GM12872 (cell line): ENCODE results near the gene ZDHHC19.

Experiments
- TF ChIP-seq, protein P1 (sequence below): IDR thresholded peaks from 3 replicates; pipeline ENCODE4 v1.5.1; 2011; ENCODE audit warnings: low read depth, mild to moderate bottlenecking, low read length, moderate library complexity; ENCODE audit not compliant: insufficient read depth

The ZDHHC19 gene

GRCh38 chr3:196164576-196164975 lies 46.6 kb downstream of the ZDHHC19 start:
- TF ChIP-seq, protein P1, sequence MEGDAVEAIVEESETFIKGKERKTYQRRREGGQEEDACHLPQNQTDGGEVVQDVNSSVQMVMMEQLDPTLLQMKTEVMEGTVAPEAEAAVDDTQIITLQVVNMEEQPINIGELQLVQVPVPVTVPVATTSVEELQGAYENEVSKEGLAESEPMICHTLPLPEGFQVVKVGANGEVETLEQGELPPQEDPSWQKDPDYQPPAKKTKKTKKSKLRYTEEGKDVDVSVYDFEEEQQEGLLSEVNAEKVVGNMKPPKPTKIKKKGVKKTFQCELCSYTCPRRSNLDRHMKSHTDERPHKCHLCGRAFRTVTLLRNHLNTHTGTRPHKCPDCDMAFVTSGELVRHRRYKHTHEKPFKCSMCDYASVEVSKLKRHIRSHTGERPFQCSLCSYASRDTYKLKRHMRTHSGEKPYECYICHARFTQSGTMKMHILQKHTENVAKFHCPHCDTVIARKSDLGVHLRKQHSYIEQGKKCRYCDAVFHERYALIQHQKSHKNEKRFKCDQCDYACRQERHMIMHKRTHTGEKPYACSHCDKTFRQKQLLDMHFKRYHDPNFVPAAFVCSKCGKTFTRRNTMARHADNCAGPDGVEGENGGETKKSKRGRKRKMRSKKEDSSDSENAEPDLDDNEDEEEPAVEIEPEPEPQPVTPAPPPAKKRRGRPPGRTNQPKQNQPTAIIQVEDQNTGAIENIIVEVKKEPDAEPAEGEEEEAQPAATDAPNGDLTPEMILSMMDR: no peak

DNA sequence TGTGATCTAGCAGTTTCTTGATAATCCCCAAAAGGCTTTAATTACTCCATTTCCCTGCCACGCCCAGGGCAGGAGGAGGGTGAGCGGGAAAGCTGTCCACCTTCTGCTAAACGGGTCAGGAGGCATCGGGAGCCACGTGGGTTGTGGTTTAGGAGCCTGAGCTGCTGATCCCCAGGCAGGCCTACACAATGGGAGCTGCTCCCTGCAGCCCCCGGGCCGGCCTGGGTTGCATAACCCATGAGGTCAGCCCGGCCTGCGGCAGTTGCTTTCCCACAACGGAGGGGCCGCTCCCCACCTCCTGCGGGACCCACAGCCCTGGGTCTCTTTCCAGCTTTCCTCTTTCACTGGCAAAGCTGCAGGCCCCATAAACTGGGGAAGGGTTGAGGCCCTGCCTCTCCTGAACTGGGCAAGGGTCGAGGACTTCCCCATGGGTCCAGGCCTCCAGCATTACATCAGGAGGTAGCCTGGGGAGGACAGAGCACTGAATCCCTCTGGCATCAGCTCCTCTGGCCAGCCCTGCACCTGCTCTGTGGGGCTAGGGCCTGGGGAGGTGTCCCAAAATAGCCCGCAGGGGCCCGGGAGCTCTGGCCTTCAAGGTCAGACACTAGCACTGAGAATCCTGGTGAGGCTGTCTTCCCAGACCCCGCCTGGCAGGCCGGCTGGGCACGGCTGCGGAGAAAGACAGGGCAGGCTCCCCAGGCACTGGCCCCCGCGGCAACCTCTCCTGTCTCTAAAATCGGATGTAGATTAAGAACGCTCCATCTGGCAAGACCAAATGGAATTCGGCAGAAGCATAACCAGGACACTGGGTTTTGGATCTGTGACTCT lies 47.3 kb downstream of the ZDHHC19 start:
- TF ChIP-seq, protein P1: no peak

DNA sequence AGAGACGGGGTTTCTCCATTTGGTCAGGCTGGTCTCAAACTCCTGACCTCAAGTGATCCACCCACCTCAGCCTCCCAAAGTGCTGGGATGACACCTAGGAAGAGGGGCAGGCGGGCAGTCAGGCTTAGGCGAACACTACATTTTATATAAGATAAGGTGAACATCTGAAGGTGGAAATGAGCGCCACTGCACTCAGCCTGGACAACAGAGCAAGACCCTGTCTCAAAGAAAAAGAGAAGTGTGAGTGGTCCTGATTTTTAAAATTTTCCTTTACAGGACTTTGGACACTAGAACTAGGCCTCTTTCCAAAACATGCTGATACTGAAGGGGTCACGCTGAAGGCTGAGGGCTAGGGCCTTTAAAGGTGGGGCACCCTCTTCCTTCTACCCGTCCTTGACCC lies 48.0 kb downstream of the ZDHHC19 start:
- TF ChIP-seq, protein P1: no peak

DNA sequence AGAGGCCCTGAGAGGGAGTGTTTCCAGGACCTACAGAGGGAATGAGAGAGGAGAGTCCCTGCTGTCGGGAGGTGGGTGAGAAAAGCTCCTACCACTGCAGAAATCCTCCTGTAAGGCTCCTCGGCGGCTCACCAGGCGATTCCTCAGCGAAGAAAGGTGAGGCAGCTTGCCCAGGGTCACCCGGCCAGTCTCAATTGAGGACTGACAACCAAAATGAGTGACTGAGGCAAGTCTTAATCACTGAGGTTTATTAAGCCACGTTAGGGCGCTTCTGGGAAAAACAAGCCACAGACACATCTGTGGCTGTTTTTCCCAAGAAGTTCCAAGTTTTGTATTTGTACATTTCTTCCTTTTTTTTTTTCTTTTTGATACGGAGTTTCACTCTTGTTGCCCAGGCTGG lies 48.5 kb downstream of the ZDHHC19 start:
- TF ChIP-seq, protein P1: no peak

DNA sequence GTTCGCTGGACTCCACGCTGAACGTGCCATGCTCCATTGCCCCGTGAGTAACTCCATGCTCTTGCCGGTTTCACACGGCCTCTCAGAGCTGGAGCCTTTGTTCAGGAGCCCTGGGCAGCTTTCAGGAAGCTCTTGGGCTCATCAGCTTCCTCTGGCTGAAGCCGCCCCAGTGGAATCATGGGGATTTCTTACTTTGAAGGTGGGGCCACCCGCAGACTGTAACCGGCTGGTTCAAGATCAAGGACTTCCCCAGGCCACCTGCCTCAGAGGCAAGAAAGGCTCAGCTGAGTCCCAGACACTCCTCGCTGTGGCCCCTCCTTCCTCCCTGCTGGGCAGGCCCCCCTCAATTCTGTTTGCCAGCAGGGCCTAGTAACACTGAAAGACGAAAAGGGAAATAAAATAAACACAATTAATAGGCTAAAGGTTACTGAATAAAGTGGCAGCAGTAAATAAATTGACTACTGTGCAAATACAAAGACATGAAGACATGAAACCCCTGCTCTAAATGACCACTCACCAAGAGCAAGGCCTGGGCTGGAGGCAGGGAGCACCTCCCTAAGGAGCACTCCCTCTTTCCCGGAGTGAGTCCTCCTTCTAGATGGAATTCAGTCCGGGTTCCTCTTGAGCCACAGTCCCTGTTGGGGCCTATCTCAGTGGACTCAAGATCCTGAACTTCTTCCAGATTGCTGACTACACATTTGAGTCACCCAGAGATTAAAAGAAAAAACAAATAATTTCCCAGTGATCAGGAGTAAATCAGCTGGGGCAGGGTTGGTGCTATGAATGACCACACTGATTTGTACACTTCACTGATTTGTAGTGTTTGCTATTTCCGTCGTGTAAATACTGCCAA lies 51.0 kb downstream of the ZDHHC19 start:
- TF ChIP-seq, protein P1: no peak

GRCh38 chr3:196159526-196159925 lies 51.7 kb downstream of the ZDHHC19 start:
- TF ChIP-seq, protein P1: no peak

DNA sequence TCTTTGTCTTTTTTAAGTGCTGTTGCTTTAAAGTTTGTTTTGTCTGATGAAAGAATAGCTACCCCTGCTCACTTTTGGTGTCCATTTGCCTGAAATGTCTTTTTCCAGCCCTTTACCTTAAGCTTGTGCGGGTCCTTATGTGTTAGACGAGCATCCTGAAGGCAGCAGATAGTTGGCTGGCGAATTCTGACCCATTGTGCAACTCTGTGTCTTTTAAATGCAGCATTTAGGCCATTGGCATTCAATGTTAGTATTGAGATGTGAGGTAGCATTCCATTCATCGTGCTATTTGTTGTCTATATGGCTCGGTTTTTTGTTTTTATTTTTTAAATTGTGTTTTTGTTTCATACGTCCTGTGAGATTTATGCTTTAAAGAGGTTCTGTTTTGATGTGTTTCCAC lies 55.0 kb downstream of the ZDHHC19 start:
- TF ChIP-seq, protein P1: no peak
